ENCODE data around the gene NADK.

Gene NADK

GRCh38 chr1:1815606-1816281 lies 37.5 kb upstream of the NADK start:
- TF ChIP-seq CTCF (IDR thresholded peaks at IDR 0.05) = no peak

- no peak for TF ChIP-seq CTCF (IDR thresholded peaks at IDR 0.05)
Measured at GRCh38 chr1:1809489-1809888, 31.2 kb upstream of the NADK start.

- TF ChIP-seq CTCF (IDR thresholded peaks at IDR 0.05) = no peak
Measured at GRCh38 chr1:1808206-1808605, 29.9 kb upstream of the NADK start.

GRCh38 chr1:1806890-1807289 lies 28.6 kb upstream of the NADK start:
- TF ChIP-seq CTCF (IDR thresholded peaks at IDR 0.05) = no peak

GRCh38 chr1:1804301-1804700 lies 26.0 kb upstream of the NADK start:
- TF ChIP-seq CTCF (IDR thresholded peaks at IDR 0.05) = no peak

GRCh38 chr1:1802871-1803270 lies 24.6 kb upstream of the NADK start:
- TF ChIP-seq CTCF (IDR thresholded peaks at IDR 0.05) = no peak

GRCh38 chr1:1799716-1800115 lies 21.4 kb upstream of the NADK start:
- TF ChIP-seq CTCF (IDR thresholded peaks at IDR 0.05) = no peak
